ENCODE results near the gene SCYGR4. TPM values are rescaled to one million over a fixed set of nuclear protein-coding genes. Genes with fewer than 3 reads are reported as not detected.
"Not testable (repeated sequence)": the region's sequence is repeated elsewhere in the genome, so short reads cannot be mapped to it uniquely, and the experiment has no call there.

The SCYGR4 gene
- total RNA-seq, 4 donors from 2014 or later = not detected

DNA sequence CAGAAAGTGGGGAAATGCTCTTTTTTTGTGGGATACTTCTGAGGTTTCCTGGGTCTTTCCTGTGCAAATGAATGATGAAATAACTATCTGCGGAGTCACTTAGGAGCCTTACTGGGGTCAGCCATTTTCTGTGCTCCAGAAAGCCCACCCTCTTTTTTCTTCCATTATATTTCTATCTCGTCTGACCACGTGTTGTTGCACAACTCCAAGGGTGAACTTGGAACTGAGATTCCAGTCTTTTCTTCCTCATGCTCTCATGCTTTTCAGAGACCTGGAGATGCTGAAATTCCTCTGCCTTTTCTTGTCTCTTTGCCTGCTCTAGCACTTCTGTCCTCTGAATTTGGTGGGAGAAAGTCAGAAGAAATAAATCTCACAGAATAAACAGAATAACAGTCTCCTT, 44.5 kb downstream of the SCYGR4 start:
- no peak overlapping the region for H3K4me3 ChIP-seq (replicated peaks in 1 of 3)
- TF ChIP-seq CTCF (IDR thresholded peaks at IDR 0.05) = no peak
- no peak for TF ChIP-seq POLR2A (IDR thresholded peaks at IDR 0.05)
- H3K9me3 ChIP-seq = no peaks in the 10 kb centered on the region
- DNase-seq = no peak
- intact Hi-C loops (cut with DNase I) = no loop called here
- H3K27me3 ChIP-seq = no peaks in the 10 kb centered on the region
- H3K4me1 ChIP-seq = no peaks in the 10 kb centered on the region
- WGBS, 2 donors = 66 to 69% methylated on average over 3 of the region's 3 CpGs
- no peaks in the 10 kb centered on the region for H3K36me3 ChIP-seq
- no peak overlapping the region for H3K27ac ChIP-seq

- TF ChIP-seq POLR2A (IDR thresholded peaks at IDR 0.05) = no peak
- TF ChIP-seq CTCF (IDR thresholded peaks at IDR 0.05) = no peak
- no peaks in the 10 kb centered on the region for H3K27me3 ChIP-seq
- no peak overlapping the region for H3K27ac ChIP-seq
- intact Hi-C loops (cut with DNase I) = no loop called here
- H3K36me3 ChIP-seq = no peaks in the 10 kb centered on the region
- H3K9me3 ChIP-seq = no peaks in the 10 kb centered on the region
- H3K4me1 ChIP-seq = no peaks in the 10 kb centered on the region
- H3K4me3 ChIP-seq (replicated peaks in 1 of 3) = no peak overlapping the region
- DNase-seq = no peak
- 87 to 89% methylated on average over 6 of the region's 6 CpGs for WGBS, 2 donors
Observed at GRCh38 chr2:227665189-227665940, 48.1 kb downstream of the SCYGR4 start.

DNA sequence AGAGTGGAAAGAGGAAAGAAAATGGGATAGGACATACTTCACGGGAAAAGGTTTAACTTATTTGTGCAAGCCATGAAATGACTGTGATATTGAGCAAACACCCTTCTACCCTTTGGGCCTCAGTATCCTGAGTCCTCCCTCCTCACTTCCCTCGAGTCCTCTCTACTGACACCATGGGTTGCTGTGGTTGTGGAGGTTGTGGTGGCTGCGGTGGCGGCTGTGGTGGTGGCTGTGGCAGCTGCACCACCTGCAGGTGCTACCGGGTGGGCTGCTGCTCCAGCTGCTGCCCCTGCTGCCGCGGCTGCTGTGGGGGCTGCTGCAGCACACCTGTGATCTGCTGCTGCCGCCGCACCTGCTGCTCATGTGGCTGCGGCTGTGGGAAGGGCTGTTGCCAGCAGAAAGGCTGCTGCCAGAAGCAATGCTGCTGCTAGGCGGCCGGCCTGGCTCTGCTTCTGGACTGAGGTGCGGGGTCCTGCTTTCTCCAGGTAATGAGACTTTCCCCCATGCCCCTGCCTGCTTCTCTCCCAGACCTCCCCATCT, 49.4 kb downstream of the SCYGR4 start, which contains the start of gene SCYGR5:
Gene SCYGR5 (plus strand): TSS at position 174 of the 540 bp plus-strand sequence. CDS start 0 bp downstream, at position 174.
- H3K9me3 ChIP-seq; DNase-seq; H3K4me3 ChIP-seq (replicated peaks in 1 of 3); H3K27ac ChIP-seq; H3K4me1 ChIP-seq; H3K36me3 ChIP-seq; H3K27me3 ChIP-seq; intact Hi-C loops (cut with DNase I): not testable (repeated sequence)
- WGBS, 2 donors = 75 to 88% methylated on average over 6 to 9 of the region's 13 CpGs

Other genes starting within 250 kb of the SCYGR4 start
- gene TM4SF20, start 238.2 kb upstream of the SCYGR4 start, total RNA-seq = not detected
- gene SCYGR1, start 229.5 kb upstream of the SCYGR4 start, total RNA-seq = not detected
- 10 to 100 TPM; 50.0 to 69.2 (median 58.9) TPM for gene AGFG1, start 145.3 kb upstream of the SCYGR4 start, total RNA-seq
- not detected for gene SCYGR2, start 18.6 kb upstream of the SCYGR4 start, total RNA-seq
- not detected for gene SCYGR3, start 2.7 kb upstream of the SCYGR4 start, total RNA-seq
- not detected for gene SCYGR5, start 49.3 kb downstream of the SCYGR4 start, total RNA-seq
- 1 to 10 TPM in 1 of 4 donors, under 1 TPM in 3; 0.79 to 2.6 (median 0.86) TPM for gene SLC19A3, start 100.5 kb downstream of the SCYGR4 start, total RNA-seq
- not detected for gene SCYGR6, start 107.3 kb downstream of the SCYGR4 start, total RNA-seq
- gene SCYGR7, start 110.8 kb downstream of the SCYGR4 start, total RNA-seq = not detected
- gene SCYGR8, start 128.4 kb downstream of the SCYGR4 start, total RNA-seq = not detected
- gene CCL20, start 196.3 kb downstream of the SCYGR4 start, total RNA-seq = not detected

Data from thyroid gland (tissue), 4 donors.